ENCODE results near the gene PANX1.

- TF ChIP-seq CTCF (IDR thresholded peaks at IDR 0.05) (no peak), POLR2A (IDR thresholded peaks at IDR 0.05) (no peak)
Measured at GRCh38 chr11:94148189-94148588, 19.5 kb downstream of the PANX1 start.

Data from right lobe of liver (tissue), 4 donors.